Measurements from ENCODE around the gene SRSF2. TPM values are rescaled to one million over a fixed set of nuclear protein-coding genes. Genes with fewer than 3 reads are reported as not detected.

The SRSF2 gene, protein sequence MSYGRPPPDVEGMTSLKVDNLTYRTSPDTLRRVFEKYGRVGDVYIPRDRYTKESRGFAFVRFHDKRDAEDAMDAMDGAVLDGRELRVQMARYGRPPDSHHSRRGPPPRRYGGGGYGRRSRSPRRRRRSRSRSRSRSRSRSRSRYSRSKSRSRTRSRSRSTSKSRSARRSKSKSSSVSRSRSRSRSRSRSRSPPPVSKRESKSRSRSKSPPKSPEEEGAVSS
- 225 TPM for polyA plus RNA-seq (2013, experiment 1 of 2)
- polyA plus RNA-seq (2013, experiment 2 of 2), result 226 TPM

DNA sequence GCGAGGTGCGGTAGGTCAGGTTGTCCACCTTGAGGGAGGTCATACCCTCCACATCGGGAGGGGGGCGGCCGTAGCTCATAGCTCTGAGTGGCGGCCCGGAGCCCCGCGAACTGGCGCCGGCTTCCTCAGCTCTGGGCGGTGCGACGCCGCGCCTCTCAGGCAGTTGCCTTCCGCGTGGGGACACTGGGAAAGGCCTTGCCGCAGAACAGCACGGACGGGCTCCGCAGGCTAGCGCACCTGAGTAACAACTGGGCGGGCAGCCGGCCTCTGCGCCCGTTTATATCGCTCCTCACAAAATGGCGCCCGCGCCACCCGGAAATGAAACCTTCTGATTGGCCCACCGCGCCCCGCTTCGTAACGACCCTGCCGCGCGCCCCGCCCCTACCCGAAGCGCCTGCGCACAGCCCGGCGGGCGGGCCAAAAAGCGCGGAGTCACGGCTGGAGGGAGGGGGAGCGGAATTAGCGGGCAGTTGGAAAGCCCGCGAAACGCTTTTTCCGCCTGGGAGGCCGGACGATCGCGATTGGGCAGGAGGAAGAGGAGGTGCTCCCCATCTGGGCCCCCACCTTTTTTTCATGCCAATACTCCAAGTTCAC lies at the start of gene SRSF2:
SRSF2 (minus strand) TSS at position 250 of the 594 bp plus-strand sequence; CDS start at position 79, 171 bp downstream.
- peak within 1 kb of the TSS; percentile 100 for H2AK5ac ChIP-seq (ENCODE audit: low read depth, low read length)
- peak within 1 kb of the TSS; percentile 100 for H3K4ac ChIP-seq (ENCODE audit: low read length)
- peak within 1 kb of the TSS; percentile 96 for H2BK5ac ChIP-seq (ENCODE audit: low read length)
- WGBS, 2 donors (ENCODE audit: extremely low coverage in 2 of 2, insufficient read length in 2 of 2, insufficient replicate concordance in 1 of 2), result no CpG with 5 or more reads among the region's 60 CpGs
- DNase-seq (ENCODE audit: low spot score), result peak; percentile 99
- H2AFZ ChIP-seq (ENCODE audit: low read length), result peak within 1 kb of the TSS; percentile 86
- peak within 1 kb of the TSS; percentile 89 to 100 for H3K4me3 ChIP-seq (ENCODE audit: low read length in 2 of 2)
- peaks cover 8 to 29% of the 10 kb centered on the region in 2 donors for H3K4me1 ChIP-seq (ENCODE audit: control insufficient read depth in 2 of 2, insufficient read depth in 1 of 2, low read depth in 1 of 2, low read length in 2 of 2)
- peak within 1 kb of the TSS; percentile 51 for H2BK120ac ChIP-seq (ENCODE audit: low read depth, low read length)
- peak within 1 kb of the TSS; percentile 98 for H4K8ac ChIP-seq (ENCODE audit: low read depth, low read length)
- peak within 1 kb of the TSS; percentile 69 for H3K4me2 ChIP-seq (ENCODE audit: insufficient read depth, low read length, poor library complexity, severe bottlenecking)
- peak within 1 kb of the TSS; percentile 100 for H3K18ac ChIP-seq (ENCODE audit: low read length)
- peak within 1 kb of the TSS; percentile 92 for H4K91ac ChIP-seq (ENCODE audit: low read depth, low read length, poor library complexity)
- peak within 1 kb of the TSS; percentile 99 for H3K14ac ChIP-seq (ENCODE audit: low read length)
- no peaks in the 10 kb centered on the region for H3K27me3 ChIP-seq (ENCODE audit: control insufficient read depth in 3 of 3, insufficient read depth in 3 of 3, low read depth in 1 of 3, low read length in 3 of 3)
- peak within 1 kb of the TSS; percentile 80 for H2BK12ac ChIP-seq (ENCODE audit: low read length)
- peak within 1 kb of the TSS; percentile 100 for H3K23ac ChIP-seq (ENCODE audit: low read depth, low read length, poor library complexity)
- peak within 1 kb of the TSS; percentile 97 for H2BK15ac ChIP-seq (ENCODE audit: low read length)
- H3K79me1 ChIP-seq (ENCODE audit: low read depth, low read length), result peaks cover 5% of the 10 kb centered on the region
- H3K9me3 ChIP-seq (replicated peaks in 1 of 2; ENCODE audit: control insufficient read depth in 2 of 2, insufficient read depth in 1 of 2, low read depth in 1 of 2, low read length in 2 of 2), result no peaks in the 10 kb centered on the region
- H3K9ac ChIP-seq (ENCODE audit: low read depth, low read length, poor library complexity), result peak within 1 kb of the TSS; percentile 100
- peaks cover 16 to 56% of the 10 kb centered on the region in 2 donors for H3K36me3 ChIP-seq (replicated peaks in 1 of 2; ENCODE audit: control insufficient read depth in 2 of 2, insufficient read depth in 2 of 2, low read length in 2 of 2)
- H3K27ac ChIP-seq (replicated peaks; ENCODE audit: low read length), result peak within 1 kb of the TSS; percentile 99

- H3K4me3 ChIP-seq (ENCODE audit: low read length in 2 of 2), result no peak overlapping the region
- no peak overlapping the region for H3K18ac ChIP-seq (ENCODE audit: low read length)
- H3K4ac ChIP-seq (ENCODE audit: low read length), result no peak overlapping the region
- peaks cover 0 to 4% of the 10 kb centered on the region in 2 donors for H3K4me1 ChIP-seq (ENCODE audit: control insufficient read depth in 2 of 2, insufficient read depth in 1 of 2, low read depth in 1 of 2, low read length in 2 of 2)
- no peaks in the 10 kb centered on the region for H3K27me3 ChIP-seq (ENCODE audit: control insufficient read depth in 3 of 3, insufficient read depth in 3 of 3, low read depth in 1 of 3, low read length in 3 of 3)
- WGBS, 2 donors (ENCODE audit: extremely low coverage in 2 of 2, insufficient read length in 2 of 2, insufficient replicate concordance in 1 of 2), result no CpG with 5 or more reads among the region's 3 CpGs
- H2AK5ac ChIP-seq (ENCODE audit: low read depth, low read length), result no peak overlapping the region
- peaks cover 0 to 10% of the 10 kb centered on the region in 2 donors for H3K36me3 ChIP-seq (replicated peaks in 1 of 2; ENCODE audit: control insufficient read depth in 2 of 2, insufficient read depth in 2 of 2, low read length in 2 of 2)
- H4K91ac ChIP-seq (ENCODE audit: low read depth, low read length, poor library complexity), result no peak overlapping the region
- H3K14ac ChIP-seq (ENCODE audit: low read length), result no peak overlapping the region
- no peak overlapping the region for H2AFZ ChIP-seq (ENCODE audit: low read length)
- no peak overlapping the region for H2BK120ac ChIP-seq (ENCODE audit: low read depth, low read length)
- no peak overlapping the region for H3K9ac ChIP-seq (ENCODE audit: low read depth, low read length, poor library complexity)
- H2BK12ac ChIP-seq (ENCODE audit: low read length), result no peak overlapping the region
- no peak for DNase-seq (ENCODE audit: low spot score)
- H3K27ac ChIP-seq (replicated peaks; ENCODE audit: low read length), result no peak overlapping the region
- H3K79me1 ChIP-seq (ENCODE audit: low read depth, low read length), result peaks cover 1% of the 10 kb centered on the region
- H2BK5ac ChIP-seq (ENCODE audit: low read length), result no peak overlapping the region
- H4K8ac ChIP-seq (ENCODE audit: low read depth, low read length), result no peak overlapping the region
- no peaks in the 10 kb centered on the region for H3K9me3 ChIP-seq (replicated peaks in 1 of 2; ENCODE audit: control insufficient read depth in 2 of 2, insufficient read depth in 1 of 2, low read depth in 1 of 2, low read length in 2 of 2)
- no peak overlapping the region for H3K4me2 ChIP-seq (ENCODE audit: insufficient read depth, low read length, poor library complexity, severe bottlenecking)
- H3K23ac ChIP-seq (ENCODE audit: low read depth, low read length, poor library complexity), result no peak overlapping the region
- H2BK15ac ChIP-seq (ENCODE audit: low read length), result no peak overlapping the region
These were observed 47.8 kb upstream of the SRSF2 start for GRCh38 chr17:76784926-76785325.

DNA sequence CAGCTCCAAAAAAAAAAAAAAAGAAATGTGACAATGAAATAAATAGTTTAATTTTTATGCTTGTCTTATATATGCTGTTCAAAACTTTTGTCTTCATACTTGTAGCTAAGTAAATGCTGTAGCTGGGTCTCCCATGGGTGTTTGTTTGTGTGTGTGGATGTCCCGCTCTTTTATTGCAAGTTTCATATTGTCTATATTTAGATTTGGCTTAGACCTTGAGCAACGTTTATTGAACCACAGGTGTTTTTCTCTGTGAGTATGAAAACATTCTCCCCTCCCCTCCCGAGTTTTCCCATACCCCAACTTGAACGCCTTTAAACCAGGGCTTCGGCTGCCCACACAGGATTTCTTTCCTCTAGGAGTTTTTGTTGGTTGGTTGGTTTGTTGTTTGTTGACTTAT lies 46.0 kb upstream of the SRSF2 start:
- no peak overlapping the region for H3K4me3 ChIP-seq (ENCODE audit: low read length in 2 of 2)
- H2BK120ac ChIP-seq (ENCODE audit: low read depth, low read length), result no peak overlapping the region
- no peaks in the 10 kb centered on the region for H3K27me3 ChIP-seq (ENCODE audit: control insufficient read depth in 3 of 3, insufficient read depth in 3 of 3, low read depth in 1 of 3, low read length in 3 of 3)
- no peak overlapping the region for H2AFZ ChIP-seq (ENCODE audit: low read length)
- DNase-seq (ENCODE audit: low spot score), result no peak
- H4K8ac ChIP-seq (ENCODE audit: low read depth, low read length), result no peak overlapping the region
- H2BK15ac ChIP-seq (ENCODE audit: low read length), result no peak overlapping the region
- H2BK12ac ChIP-seq (ENCODE audit: low read length), result no peak overlapping the region
- no peaks in the 10 kb centered on the region for H3K9me3 ChIP-seq (replicated peaks in 1 of 2; ENCODE audit: control insufficient read depth in 2 of 2, insufficient read depth in 1 of 2, low read depth in 1 of 2, low read length in 2 of 2)
- H3K36me3 ChIP-seq (replicated peaks in 1 of 2; ENCODE audit: control insufficient read depth in 2 of 2, insufficient read depth in 2 of 2, low read length in 2 of 2), result peaks cover 0 to 20% of the 10 kb centered on the region in 2 donors
- H3K27ac ChIP-seq (replicated peaks; ENCODE audit: low read length), result no peak overlapping the region
- no peak overlapping the region for H4K91ac ChIP-seq (ENCODE audit: low read depth, low read length, poor library complexity)
- H3K14ac ChIP-seq (ENCODE audit: low read length), result no peak overlapping the region
- no peak overlapping the region for H3K9ac ChIP-seq (ENCODE audit: low read depth, low read length, poor library complexity)
- no CpG with 5 or more reads among the region's 5 CpGs for WGBS, 2 donors (ENCODE audit: extremely low coverage in 2 of 2, insufficient read length in 2 of 2, insufficient replicate concordance in 1 of 2)
- no peak overlapping the region for H3K4ac ChIP-seq (ENCODE audit: low read length)
- H3K4me1 ChIP-seq (ENCODE audit: control insufficient read depth in 2 of 2, insufficient read depth in 1 of 2, low read depth in 1 of 2, low read length in 2 of 2), result no peaks in the 10 kb centered on the region
- H3K79me1 ChIP-seq (ENCODE audit: low read depth, low read length), result peaks cover 1% of the 10 kb centered on the region
- H2BK5ac ChIP-seq (ENCODE audit: low read length), result no peak overlapping the region
- no peak overlapping the region for H2AK5ac ChIP-seq (ENCODE audit: low read depth, low read length)
- no peak overlapping the region for H3K18ac ChIP-seq (ENCODE audit: low read length)
- no peak overlapping the region for H3K4me2 ChIP-seq (ENCODE audit: insufficient read depth, low read length, poor library complexity, severe bottlenecking)
- H3K23ac ChIP-seq (ENCODE audit: low read depth, low read length, poor library complexity), result no peak overlapping the region
